Heart left ventricle (tissue), 16 donors: Measurements from ENCODE around the gene DMKN. TPM values are rescaled to one million over a fixed set of nuclear protein-coding genes. Genes with fewer than 3 reads are reported as not detected.

Experiments used
- ATAC-seq, 4 donors: fragments of 200-7000 bp; cut with Tn5 transposase; one replicate each; pipeline ENCODE4 v1.9.1; 2020 to 2022; ENCODE audit warnings: moderate library complexity in 4 of 4, mild to moderate bottlenecking in 3 of 4, moderate number of reproducible peaks in 1 of 4
- DNase-seq, 5 donors: peaks; one replicate each; pipeline ENCODE4 v3.0.0-alpha.2; 2020
- H3K27ac ChIP-seq, 12 donors: fragments of 200-600 bp; sonication (generic) in 4 of 12; one replicate each; pipeline versions ENCODE4 v1.5.0 to v1.8.0; 2016 to 2022; ENCODE audit warnings: mild to moderate bottlenecking in 2 of 12
- H3K27me3 ChIP-seq, 9 donors: fragments of 200-600 bp; sonication (generic) in 2 of 9; one replicate each; pipeline versions ENCODE4 v1.5.1 to v1.8.0; 2016 to 2022; ENCODE audit warnings: mild to moderate bottlenecking in 3 of 9
- H3K36me3 ChIP-seq, 9 donors: fragments of 200-600 bp; sonication (generic) in 2 of 9; one replicate each; pipeline versions ENCODE4 v1.5.0 to v1.8.0; 2018 to 2022; ENCODE audit warnings: mild to moderate bottlenecking in 2 of 9
- H3K4me1 ChIP-seq, 12 donors: fragments of 200-600 bp; sonication (generic) in 4 of 12; one replicate each; pipeline versions ENCODE4 v1.5.0 to v1.8.0; 2016 to 2022; ENCODE audit warnings: mild to moderate bottlenecking in 3 of 12
- H3K4me3 ChIP-seq, 12 donors: fragments of 200-600 bp; sonication (generic) in 4 of 12; one replicate each; pipeline versions ENCODE4 v1.5.0 to v1.8.0; 2017 to 2022; ENCODE audit warnings: mild to moderate bottlenecking in 9 of 12, moderate library complexity in 4 of 12
- H3K9me3 ChIP-seq, 12 donors: fragments of 200-600 bp; sonication (generic) in 4 of 12; one replicate each; pipeline versions ENCODE4 v1.5.0 to v1.8.0; 2016 to 2022; ENCODE audit warnings: mild to moderate bottlenecking in 1 of 12
- POLR2A ChIP-seq, 2 donors: fragments of 450-650 bp; IDR thresholded peaks; one replicate each; pipeline ENCODE4 v1.6.1; 2017; ENCODE audit warnings: antibody characterized with exemption in 2 of 2, mild to moderate bottlenecking in 2 of 2, moderate library complexity in 2 of 2
- WGBS, 4 donors: extraction: QIAGEN DNeasy Blood & Tissue Kit in 2 of 4; methylation state at CpG; one replicate each; pipeline versions ENCODE4 v1.1.5 to v1.1.7; 2013 to 2018; 5-methylcytosine and 5-hydroxymethylcytosine counted together
- intact Hi-C, 10 donors: fragments of 100-400 bp; cut with DNase I; formaldehyde crosslinking; loops; one replicate each; pipeline versions ENCODE4 v1.11.1 to v1.14.2; 2022
- polyA plus RNA-seq, 2 donors: library from polyadenylated mRNA; stranded (reverse); fragments of 200-250 nt; gene quantifications; one replicate each; pipeline ENCODE4 v1.2.3, GENCODE V29; 2013
- total RNA-seq, 9 donors: library from RNA; depleted of rRNA in 2 of 9; stranded (reverse); fragments of >200 nt in 2 of 9; fragmentation: NEBNext Ultra II Directional in 3 of 9; extraction: Animal tissue kit (Norgen Biotek cat#: 25700) in 3 of 9; gene quantifications; one replicate each; pipeline versions ENCODE4 v1.1.0 to v1.2.4, GENCODE V29; 2016 to 2023
- TF ChIP-seq, protein P1 (sequence below), 12 donors: fragments of 200-600 bp; sonication (generic) in 4 of 12; IDR thresholded peaks; one replicate each; pipeline versions ENCODE4 v1.5.0 to v1.8.0; 2018 to 2022; ENCODE audit warnings: antibody characterized with exemption in 12 of 12, mild to moderate bottlenecking in 5 of 12
- donor health status: ischemic (EF 13 %, LVEDD 7.1; RV severe dilation, severe dysfunction).
- donor health status: healthy with polysubstance abuse.
- donor health status: DM: no; HTN: yes; CAD: no.
- donor health status: DM: no; HTN: no; CAD: no.
- donor health status: ischemic (EF 25% LVEDD 6.9; RV normal size, moderate dysfunction).
- donor health status: ischemic (EF 25% LVEDD 5.7; RV mildly dilated, moderate dysfunction).
- donor health status: healthy.
- donor health status: DM: yes; HTN: yes; CAD: no.
- donor health status: ischemic (EF 35%, LVEDD 5.7; RV mildly dilated, moderate dysfunction).
- donor health status: nonischemic (EF 11% LVEDD 7.7; RV severe dilation, severe dysfunction).
- donor health status: DM: yes; HTN: yes; CAD: no.
- donor health status: PGD.
- donor health status: ischemic (EF 29% LVEDD 5.4; RV normal size, mild dysfunction).
- donor health status: nonischemic (EF 23%, LVEDD 6.1; RV moderate dilation, normal function).

Gene DMKN
- total and polyA plus RNA-seq, 11 donors = 7.8 to 38.8 (median 13.0) TPM

DNA sequence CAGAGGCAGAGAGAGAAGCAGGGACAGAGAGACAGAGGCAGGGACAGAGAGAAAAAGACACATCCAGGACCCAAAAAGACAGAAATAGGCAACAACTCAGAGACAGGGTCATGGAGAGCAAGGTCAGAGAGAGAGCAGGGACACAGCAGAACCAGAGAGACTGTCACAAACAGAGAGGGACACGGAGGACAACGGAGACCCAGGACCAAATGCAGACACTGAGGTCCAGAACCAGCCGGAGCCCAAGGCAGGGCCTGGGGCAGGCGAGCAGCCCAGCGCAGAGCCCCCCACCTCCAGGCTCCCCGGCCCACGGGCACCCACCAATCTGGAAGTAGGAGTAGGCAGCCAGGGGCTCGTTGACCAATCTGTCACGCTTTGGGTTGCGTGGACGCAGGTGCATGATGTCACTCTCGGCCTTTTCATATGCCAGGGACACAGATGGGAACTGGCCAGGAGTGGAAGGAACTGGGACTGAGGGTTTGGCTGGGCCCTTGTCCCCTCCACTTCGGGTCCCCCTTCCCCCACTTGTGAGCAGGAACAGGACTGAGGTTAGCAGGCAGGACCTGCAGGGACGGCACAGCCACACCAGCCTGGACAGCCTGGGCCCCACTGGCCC lies 40.0 kb upstream of the DMKN start:
- WGBS, 4 donors = 69 to 76% (median 75%) methylated on average over 7 to 14 of the region's 14 CpGs
- Histone ChIP-seq H3K27me3 (peaks cover 1 to 16% (median 7%) of the 10 kb centered on the region in 9 donors), H3K27ac (no peak overlapping the region), H3K9me3 (no peaks in the 10 kb centered on the region), H3K36me3 (no peaks in the 10 kb centered on the region), H3K4me3 (no peak overlapping the region), H3K4me1 (peaks cover 0 to 13% (median 4%) of the 10 kb centered on the region in 12 donors)
- intact Hi-C loops = no loop called here
- TF ChIP-seq, protein P1, sequence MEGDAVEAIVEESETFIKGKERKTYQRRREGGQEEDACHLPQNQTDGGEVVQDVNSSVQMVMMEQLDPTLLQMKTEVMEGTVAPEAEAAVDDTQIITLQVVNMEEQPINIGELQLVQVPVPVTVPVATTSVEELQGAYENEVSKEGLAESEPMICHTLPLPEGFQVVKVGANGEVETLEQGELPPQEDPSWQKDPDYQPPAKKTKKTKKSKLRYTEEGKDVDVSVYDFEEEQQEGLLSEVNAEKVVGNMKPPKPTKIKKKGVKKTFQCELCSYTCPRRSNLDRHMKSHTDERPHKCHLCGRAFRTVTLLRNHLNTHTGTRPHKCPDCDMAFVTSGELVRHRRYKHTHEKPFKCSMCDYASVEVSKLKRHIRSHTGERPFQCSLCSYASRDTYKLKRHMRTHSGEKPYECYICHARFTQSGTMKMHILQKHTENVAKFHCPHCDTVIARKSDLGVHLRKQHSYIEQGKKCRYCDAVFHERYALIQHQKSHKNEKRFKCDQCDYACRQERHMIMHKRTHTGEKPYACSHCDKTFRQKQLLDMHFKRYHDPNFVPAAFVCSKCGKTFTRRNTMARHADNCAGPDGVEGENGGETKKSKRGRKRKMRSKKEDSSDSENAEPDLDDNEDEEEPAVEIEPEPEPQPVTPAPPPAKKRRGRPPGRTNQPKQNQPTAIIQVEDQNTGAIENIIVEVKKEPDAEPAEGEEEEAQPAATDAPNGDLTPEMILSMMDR (IDR thresholded peaks at IDR 0.05) = no peak
- no peak for TF ChIP-seq POLR2A (IDR thresholded peaks at IDR 0.05)
- DNase-seq (no peak), ATAC-seq (no peak)

DNA sequence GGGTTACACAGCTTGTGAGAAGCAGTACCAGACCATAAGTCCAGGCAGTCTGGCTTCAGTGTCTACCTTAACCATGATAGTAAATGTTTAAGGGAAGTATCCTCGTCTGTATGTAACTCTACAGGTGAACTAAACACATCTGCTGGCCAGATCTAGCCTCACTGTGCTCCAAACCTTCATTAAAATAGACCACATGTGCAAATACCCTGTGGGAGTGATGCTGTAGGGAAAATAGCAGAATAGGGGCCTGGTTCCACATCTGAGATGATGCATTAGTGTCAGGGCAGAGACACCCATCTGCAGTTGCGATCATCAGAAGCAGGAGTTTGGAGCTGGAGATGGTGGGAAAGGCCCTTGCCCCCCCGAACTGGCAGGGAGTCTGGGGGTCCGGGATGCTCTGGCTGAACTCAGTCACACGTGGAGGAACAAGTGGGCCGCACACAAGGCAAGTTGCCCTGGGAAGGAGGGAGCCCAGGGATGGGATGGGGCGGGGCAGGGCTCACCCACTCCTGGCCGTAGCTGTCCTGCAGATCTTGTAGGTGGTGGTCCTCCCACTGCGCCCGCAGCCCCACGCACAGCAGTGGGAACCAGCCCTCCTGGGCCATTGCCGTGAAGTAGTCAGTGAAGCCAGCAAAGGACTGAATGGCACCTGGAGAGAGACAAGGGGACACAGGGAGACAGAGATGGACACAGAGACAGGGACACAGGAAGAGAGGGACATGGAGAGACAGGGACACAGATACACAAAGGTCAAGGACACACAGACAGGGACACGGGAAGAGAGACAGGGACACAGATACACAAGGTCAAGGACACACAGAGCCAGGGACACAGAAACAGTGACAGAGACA lies 39.3 kb upstream of the DMKN start:
- 70 to 79% (median 72%) methylated on average over 13 of the region's 13 CpGs for WGBS, 4 donors
- Histone ChIP-seq H3K4me3 (no peak overlapping the region), H3K27me3 (peaks cover 0 to 9% (median 0%) of the 10 kb centered on the region in 9 donors), H3K36me3 (peaks cover 0 to 2% (median 0%) of the 10 kb centered on the region in 9 donors), H3K9me3 (no peaks in the 10 kb centered on the region), H3K4me1 (peaks cover 0 to 6% (median 0%) of the 10 kb centered on the region in 12 donors), H3K27ac (no peak overlapping the region)
- intact Hi-C loops = no loop called here
- TF ChIP-seq, protein P1 (IDR thresholded peaks at IDR 0.05) = no peak
- no peak for TF ChIP-seq POLR2A (IDR thresholded peaks at IDR 0.05)
- no peak for DNase-seq
- ATAC-seq = no peak

DNA sequence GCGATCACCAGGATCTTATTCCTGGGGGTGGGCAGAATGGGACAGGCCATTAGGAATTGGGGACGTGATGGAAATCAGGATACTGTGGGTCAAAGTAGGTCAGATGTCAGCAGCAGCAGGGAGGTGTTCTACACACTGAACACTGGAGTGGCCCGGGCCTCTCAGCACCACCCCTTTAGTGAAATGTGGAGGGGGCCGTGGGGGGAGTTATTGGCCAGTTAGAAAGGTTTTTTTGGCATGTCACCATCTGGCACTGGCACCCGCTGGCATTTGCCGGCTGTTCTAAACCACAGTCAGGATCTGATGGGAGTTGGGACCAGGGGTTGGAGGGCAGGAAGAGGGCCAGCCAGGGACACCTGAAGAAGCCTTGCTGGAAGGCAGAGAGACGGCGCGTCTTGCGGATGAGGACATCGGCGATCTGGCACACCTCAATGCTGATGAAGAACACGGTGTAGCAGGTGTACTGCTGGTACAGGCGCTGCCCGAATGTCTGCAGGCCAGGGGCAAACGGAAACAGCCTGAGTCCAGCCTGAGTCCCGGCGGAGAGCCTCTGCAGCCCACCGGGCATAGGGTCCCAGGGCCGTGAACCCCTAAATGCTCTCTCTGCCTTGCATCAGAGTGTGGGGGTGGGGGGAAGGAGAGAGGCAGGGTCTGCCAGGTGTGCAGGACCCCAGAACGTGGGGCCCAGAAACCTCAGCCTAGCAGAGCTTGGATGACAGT lies 37.8 kb upstream of the DMKN start:
- DNase-seq (no peak), ATAC-seq (no peak)
- Histone ChIP-seq H3K27ac (no peak overlapping the region), H3K4me3 (no peak overlapping the region), H3K9me3 (no peaks in the 10 kb centered on the region), H3K4me1 (peaks cover 0 to 13% (median 7%) of the 10 kb centered on the region in 12 donors), H3K27me3 (peaks cover 0 to 2% (median 0%) of the 10 kb centered on the region in 9 donors), H3K36me3 (peaks cover 0 to 12% (median 0%) of the 10 kb centered on the region in 9 donors)
- intact Hi-C loops = no loop called here
- TF ChIP-seq, protein P1 (IDR thresholded peaks at IDR 0.05) = no peak
- no peak for TF ChIP-seq POLR2A (IDR thresholded peaks at IDR 0.05)
- WGBS, 4 donors = 82 to 88% (median 86%) methylated on average over 21 of the region's 21 CpGs
